NCI-H526 treated with DMSO at 0.1 percent for 48 hours (cell line): Measurements from ENCODE around the gene CFAP97D2.
"Not testable (repeated sequence)": the region's sequence is repeated elsewhere in the genome, so short reads cannot be mapped to it uniquely, and the experiment has no call there.

Experiments used
- DNase-seq: peaks from one replicate; lab custom pipeline; 2025; lab: John Stamatoyannopoulos, UW

The CFAP97D2 gene

DNA sequence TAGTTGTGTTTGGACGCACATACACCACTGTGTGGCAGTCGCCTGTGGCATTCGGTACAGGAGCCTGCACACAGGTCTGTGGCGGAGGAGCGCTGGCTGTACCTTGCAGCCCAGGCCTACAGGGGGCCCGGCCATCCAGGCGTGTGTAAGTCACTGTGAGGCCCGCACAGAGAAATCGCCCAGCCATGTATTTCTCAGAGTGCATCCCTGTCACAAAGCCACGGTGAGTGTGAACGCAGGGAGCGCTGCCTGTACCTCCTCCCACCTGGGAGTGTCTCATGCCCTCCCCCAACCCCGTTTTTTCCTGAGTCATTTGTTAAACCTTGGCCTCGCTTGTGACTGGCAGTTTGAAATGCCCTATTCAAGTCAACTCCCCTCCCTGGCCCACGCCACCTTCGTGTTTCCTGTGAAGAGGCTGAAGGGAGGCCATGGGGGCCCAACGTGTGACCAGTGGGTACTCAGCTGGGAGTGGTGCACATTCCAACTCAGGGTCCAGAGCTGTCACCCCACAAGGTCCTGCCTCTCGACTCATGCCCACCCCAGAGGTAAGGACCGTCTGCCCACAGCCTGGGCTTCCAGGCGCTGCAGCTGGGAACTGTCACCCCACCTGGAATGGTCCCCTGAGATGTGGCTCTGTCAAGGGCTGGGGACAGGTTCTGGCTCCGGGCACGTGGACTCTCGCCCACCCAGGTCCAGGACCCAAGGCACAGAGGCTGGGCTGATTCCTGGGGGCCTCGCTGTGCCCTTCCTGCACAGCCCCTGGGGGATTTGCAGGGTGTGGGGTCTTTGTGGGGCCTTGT, 35.1 kb upstream of the CFAP97D2 start:
- peak; percentile 27 for DNase-seq

DNA sequence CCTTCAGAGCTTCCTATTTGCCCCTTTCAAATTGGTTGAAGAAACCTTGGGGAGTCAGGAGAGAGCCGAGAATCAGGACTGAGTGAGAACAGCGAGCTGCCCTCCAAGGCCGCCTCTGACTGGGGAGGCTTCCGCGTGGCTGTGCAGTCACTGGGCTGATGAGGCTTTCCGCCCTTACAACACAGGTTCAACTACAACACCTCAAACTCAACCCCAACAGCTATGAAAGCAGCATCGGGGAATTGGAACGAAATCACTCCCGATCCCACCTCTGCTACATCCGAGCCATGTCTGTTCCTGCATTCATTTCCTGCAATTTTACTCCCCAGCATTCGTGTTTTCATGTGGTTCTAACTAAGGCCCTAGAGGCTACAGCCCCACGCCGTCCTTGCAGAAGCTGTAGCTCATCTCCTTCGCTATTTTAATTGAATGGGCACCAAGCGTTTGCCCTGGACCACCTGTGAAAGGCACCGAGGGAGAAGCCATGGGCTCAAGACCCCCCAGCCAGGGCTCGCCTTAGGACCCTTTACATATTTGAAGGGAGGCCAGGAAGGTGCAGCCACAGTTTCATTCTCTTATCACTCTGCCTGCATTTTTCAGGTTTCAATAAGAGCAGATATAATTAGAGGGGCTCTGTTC, 34.3 kb upstream of the CFAP97D2 start:
- no peak for DNase-seq

DNA sequence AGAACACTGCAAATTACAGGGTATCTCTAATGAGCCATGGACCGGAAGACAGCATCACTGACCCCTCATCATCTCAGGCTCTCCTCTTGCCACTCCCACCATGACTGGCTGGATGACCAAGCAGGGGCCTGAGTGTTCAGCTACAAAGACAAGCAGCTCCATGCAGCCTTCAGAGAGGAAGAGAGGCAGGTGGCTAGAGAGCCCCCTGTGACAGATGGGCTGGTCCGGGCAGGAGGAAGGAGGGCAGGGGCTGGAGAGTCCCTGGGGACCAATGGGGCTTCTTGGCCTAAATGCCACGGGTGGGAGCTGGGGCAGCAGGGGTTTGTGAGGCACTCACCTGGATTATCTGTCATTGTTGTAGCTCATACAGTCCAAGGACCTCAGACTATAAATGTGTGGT, 33.8 kb upstream of the CFAP97D2 start:
- no peak for DNase-seq

DNA sequence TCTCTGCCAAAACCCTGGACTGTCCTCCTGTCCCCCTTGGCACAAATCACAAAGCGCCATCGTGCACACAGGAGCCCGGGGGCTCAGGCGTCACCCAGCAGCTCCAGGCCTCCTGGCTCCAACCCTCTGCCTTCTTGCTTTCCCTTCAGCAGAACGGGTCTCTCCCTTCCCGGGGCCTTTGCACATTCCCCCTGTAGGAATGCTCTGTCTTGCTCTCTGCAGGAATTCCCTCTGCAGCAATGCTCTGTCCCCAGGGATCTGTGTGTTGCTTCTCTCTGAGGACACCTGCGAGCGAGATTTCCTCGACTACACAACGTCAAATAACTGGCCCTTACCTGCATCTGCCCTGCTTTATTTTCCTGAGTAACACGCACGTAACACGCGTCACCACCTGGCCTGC, 33.3 kb upstream of the CFAP97D2 start:
- DNase-seq: no peak

DNA sequence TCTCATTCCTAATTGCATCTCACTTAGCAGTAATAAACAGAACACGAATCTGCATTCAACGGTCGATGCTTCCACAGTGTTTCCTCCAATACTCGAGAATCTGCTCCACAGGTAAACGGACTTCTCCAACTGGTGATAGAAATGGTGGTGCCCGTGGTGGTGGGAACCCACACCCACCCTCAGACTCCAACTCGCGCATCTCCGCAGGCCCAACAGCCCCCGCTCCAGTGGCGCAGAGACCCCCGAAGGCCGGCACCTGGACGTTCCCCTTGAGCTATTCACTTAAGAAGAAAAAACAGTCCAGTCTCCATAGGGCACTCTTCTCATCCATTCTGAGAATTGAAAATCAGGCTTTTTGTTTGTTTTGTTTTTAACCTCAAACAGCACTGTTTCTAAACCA, 32.9 kb upstream of the CFAP97D2 start:
- DNase-seq: no peak

DNA sequence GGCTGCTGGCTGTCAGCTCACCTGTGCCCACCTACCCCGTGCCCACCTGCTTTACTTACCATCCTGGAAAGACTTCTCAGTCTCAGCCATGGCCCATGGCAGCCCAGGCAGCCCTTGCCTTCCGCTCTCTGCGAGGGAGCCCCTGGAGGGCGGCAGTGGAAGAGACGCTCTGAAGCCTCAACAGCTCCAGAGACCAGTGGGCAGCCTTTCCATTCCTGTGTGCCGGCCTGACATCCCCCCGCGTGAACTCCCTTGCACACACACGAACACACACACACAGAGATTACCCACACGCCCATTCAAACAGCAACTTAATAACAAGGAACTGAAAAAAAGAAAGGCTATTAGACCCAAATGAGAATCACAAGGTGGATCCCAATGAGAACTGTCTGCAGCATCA, 32.4 kb upstream of the CFAP97D2 start:
- no peak for DNase-seq

DNA sequence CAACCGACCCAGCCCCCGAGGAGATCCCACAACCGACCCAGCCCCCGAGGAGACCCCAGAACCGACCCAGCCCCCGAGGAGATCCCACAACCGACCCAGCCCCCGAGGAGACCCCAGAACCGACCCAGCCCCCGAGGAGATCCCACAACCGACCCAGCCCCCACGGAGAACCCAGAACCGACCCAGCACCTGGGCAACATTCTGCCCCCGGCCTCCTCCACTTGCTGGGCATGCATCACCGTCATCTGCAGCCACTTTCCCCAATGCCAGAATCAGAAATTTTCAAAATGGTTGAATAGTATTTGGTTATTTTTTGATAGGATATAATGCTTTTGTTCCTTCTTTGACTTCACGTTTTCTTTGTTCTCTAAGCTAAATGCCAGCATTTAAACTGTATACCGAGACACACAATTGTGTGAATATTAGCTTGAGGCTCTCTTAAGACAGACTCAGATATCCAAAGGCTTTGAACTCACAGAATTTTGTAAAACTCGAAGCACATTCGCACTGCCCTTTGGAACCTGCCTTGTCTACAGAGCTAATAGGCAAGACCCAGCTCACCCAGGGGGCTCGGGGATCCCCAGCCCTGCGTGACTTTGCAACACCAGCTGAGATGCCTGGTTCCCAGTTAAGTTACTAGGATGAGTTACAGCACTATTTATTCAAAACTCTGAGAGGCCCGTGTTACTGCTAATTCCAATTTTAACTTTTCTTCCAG, 31.1 kb upstream of the CFAP97D2 start:
- no peak for DNase-seq

DNA sequence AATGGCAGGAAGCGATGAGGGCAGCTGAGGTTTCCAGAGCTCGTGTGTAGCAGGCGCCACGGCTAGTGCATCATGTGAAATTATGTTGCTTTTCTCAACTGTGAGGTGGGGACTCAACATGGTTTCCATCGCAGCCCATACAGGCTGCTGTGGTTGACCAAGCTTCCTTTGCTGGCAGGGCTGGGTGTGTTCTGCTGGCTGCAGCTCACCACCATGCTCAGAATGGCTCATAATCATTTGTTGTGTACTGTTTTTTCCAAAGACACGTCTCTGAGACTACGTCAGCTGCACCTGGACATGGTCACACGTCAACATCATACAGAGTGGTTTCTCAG, 30.6 kb upstream of the CFAP97D2 start:
- DNase-seq: no peak

DNA sequence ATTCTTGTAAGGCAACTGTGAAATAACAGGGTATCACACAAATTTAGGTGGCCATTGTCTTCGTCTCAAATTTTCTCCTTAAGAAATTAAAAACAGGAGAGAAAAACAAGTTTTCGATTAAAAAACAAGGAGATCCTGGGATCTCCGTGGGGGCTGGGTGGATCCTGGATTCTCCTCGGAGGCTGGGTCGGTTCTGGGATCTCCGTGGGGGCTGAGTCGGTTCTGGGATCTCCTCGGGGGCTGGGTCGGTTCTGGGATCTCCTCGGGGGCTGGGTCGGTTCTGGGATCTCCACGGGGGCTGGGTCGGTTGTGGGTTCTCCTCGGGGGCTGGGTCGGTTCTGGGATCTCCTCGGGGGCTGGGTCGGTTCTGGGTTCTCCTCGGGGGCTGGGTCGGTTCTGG, 30.2 kb upstream of the CFAP97D2 start:
- DNase-seq: not testable (repeated sequence)

DNA sequence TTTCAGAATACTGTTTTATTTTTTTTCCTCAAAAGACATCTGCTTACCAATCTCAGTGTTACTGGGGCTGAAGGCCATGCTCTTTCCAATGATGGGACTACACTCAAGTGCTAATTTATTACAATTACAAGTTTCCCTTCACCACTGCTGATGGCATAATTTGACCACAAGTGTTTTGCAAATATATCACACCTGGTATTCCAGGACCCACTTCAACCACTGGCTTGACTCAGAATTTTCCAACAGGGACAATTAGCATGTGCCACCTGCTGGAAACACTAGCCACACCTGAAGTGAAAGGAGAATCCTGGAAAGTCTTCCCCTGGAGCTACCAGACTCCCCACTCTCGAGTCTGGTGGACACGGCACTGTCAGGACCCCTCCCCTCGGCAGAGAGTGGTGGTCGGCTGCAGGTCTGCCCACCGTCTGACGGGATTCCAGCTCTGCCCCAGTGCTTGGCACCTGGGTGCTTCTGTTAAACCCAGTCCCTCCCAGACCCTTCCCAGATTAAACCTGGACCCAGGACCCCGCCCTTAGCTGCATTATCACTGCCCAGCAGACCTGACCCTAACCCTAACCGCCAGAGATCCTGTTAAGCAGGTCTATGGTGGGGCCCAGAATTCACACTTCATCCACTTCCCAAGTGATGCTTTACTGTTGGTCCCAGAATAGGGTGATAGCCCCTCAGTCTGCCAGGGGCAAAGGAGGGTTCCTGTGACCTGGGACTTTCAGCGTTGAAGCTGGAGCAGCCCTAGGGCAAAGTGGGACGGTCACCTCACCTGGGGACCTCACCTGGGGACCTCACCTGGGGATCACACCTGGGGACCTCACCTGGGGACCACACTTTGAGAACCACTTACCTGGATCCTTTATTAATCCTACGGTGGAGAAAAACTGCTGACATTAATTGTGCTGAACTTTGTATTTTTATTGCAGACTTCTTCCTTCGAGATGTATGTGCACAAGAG, 29.0 kb upstream of the CFAP97D2 start:
- DNase-seq: no peak

DNA sequence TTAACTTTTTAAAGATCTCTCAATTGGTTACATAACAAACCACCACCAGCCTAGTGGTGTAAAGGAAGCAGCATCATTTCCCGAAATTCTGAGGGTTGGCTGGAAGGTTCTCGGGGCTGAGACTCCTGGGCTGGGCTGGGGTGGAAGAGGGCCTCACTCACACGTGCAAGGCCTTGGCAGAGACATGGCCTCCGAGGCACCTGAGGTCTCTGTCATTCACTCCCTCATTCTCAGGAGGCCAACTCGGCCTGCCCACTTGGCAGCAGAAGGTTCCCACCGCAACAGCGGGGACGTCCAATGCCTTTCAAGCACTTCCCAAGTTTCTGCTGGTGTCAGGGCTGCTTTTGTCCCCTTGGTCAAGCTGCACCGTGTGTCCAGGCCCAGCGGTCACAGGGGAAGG, 28.0 kb upstream of the CFAP97D2 start:
- DNase-seq: no peak

DNA sequence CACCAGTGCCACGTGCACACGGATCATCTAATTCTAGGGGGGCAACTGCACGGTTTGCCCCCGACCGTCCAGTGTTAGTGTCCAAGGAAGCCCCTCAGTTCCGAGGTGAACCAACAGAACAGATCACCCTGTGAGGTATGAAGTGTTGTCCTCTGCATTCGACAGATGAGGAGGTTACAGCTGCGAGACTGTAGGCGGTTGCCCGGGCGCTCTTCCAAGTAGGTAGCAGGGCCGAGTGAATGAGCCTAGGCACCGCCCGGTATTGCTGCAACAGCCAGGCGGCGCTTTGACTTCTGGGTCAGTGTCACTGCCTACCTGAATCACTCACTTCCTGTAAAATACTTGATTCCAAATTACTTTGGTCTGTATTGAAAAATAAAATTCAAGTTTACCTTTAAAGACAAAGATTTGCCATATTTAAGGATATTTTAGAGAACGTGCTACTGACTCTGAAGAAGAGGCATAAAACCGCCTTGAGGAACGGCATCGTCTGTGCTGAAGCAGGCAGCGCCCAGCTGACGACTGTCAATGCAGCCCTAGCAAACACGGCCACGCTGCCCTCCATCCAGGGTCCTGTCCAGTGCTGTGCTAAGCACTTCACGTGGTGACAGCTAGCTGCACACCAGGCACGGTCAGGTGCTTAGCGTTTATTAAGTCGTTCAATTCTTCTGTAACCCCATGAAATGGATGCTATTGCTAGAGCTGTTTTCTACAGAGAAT, 27.3 kb upstream of the CFAP97D2 start:
- DNase-seq: no peak

DNA sequence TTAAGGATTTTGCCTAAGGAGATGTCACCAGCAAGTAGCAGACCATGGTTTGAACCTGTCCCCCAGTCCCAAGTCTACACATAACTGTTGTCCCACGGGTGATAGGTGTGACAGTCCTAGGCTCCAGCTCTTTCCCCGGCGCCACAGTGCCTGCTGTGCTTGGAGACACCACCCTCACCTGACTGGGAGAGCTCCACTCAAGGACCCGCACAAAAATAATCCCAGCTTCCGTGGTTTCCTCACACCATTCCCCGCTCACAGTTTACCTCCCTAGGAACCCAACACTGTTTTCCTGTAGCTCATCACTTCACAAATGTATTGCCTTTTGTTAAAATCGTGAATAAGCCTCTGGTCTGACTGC, 26.8 kb upstream of the CFAP97D2 start:
- DNase-seq: no peak

DNA sequence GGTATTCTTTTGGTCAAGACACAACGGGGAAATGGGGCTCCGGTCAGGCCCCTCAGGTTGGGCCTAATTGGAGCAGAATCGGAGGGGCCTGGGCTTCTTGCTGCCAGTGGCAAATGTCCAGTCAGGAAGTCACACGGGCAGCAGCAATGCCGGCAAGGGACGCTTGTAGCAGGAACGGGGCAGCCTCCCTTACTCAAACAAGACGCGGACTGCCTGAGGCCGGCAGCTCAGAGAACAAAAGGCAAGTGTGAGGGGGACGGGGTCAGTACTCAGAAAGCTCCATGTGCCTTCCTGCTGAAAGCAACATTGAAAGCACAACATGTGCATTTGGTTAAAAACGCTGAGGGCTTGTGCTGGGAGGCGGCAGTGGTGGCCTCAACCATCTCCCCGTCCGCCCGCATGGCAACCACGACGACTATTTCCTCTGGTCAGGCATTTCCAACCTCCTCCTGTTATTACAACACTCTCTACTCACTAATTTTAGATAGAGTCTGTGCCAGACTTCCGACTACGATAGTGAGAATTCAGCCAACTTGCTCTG, 26.2 kb upstream of the CFAP97D2 start:
- no peak for DNase-seq

DNA sequence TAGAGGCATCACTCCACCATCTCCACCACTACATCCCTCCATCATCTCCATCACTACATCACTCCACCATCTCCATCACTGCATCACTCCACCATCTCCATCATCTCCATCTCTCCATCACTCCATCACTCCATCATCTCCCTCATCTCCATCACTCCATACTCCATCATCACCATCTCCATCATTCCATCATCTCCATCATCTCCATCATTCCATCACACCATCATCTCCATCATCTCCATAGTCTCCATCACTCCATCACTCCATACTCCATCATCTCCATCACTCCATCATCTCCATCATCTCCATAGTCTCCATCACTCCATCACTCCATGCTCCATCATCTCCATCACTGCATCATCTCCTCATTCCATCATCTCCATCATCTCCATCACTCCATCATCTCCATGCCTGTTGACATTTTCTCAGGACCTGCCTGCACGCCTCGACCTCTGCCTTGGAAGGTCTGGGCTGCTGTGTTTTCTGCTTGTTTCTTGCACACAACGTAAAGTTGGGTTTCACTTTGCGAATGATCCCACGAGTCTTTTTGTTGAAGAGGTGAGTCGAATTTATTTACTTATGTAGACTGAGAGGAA, 25.5 kb upstream of the CFAP97D2 start:
- DNase-seq: no peak

DNA sequence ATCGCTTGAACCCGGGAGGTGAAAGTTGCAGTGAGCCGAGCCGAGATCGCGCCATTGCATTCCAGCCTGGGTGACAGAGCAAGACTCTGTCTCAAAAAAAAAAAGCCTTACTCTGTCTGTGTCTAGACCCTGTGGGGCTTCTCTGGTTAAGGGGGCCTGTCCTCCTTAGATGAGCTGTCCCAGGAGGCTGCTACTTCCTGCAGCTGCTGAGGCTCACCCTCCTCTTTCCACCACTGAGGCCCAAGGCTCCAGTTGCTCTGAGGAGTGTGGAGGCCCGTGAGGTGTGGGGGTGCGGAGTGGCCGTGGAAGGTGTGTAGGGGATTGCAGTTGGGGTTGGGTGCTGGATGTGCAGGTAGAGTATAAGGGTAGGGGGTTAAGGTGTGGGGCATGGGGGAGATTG, 24.6 kb upstream of the CFAP97D2 start:
- DNase-seq: no peak

DNA sequence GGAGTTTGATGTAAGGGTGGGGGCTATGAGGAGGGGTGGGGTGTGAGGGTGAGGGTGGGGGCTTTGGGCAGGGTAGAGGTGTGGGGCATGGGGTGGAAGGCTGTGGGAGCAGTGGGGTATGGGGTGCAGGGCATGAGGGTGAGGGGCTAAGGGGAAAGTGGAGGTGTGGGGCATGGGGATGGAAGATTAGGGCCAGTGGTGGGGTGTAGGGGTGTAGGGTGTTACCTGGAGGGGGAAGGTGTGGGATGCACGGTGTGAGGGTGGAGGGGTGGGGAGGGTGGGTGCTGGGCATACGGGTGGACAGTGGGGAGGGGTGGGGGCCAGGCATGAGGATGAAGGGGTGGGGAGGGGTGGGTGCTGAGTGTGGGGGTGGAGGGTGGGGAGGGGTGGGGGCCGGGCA, 23.7 kb upstream of the CFAP97D2 start:
- DNase-seq: no peak

DNA sequence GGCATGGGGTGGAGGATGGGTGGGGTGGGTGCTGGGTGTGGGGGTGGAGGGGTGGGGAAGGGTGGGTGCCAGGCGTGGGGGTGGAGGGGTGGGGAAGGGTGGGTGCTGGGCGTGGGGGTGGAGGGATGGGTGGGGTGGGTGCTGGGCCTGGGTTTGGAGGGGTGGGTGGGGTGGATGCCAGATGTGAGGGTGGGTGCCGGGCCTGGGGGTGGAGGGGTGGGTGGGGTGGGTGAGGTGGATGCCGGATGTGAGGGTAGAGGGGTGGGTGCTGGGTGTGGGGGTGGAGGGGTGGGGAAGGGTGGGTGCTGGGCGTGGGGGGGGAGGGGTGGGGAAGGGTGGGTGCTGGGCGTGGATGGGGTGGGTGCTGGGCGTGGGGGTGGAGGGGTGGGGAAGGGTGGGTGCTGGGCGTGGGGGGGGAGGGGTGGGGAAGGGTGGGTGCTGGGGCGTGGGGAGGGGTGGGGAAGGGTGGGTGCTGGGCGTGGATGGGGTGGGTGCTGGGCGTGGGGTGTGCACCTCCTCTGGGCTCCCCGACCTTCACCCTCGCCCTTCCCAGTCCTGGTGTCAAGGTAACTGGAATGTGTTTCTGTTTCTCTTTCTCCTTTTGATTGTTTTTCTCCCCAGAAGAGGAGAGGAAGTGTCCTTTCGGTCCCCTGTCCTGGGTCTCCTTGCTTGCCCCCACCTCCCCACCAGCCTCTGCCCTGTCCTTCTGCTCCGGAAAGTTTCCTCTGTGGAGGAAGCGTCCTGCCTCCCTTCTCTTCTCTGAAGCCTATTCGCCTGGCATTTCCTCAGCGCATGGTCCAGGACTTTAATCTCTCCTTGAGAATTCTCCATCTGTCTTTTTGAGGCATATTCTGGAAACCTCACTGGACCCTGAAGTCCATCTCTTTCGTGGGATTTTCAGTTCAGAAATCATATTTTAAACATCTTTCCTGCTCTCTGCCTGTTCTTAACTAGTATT, 22.9 kb upstream of the CFAP97D2 start:
- DNase-seq: no peak

DNA sequence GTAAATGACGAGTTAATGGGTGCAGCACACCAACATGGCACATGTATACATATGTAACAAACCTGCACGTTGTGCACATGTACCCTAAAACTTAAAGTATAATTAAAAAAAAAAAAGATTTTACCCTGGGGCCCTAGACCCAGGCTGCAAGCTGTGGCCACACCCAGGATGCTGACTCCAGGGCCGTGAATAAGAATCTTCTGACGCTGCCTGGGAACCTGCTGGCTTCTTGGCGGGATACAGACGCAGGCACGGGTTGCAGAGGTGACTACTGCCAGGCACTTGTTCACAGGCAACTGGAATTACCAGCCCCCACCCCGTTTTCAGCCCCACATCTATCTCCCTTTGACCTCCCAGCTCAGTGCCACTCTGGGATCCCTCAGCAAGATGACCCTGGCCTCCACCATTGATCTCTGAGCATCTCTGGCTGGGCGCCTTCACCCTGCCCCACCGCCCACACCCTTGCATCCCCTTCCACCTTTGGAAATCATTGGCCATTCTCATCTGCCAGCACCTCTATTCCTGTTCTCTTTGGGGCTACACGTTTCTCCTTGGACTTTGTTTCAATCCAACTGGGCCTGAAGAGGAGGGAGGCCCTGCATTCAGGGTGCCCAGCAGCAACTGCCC, 21.1 kb upstream of the CFAP97D2 start:
- no peak for DNase-seq
